OCI-LY3 (cell line): ENCODE measurements around the gene FASTK.

Source experiments
- H2AFZ ChIP-seq: fragments of 200-600, 300-600 bp; shearing (Covaris generic); 2 replicates; pipeline ENCODE4 v1.6.0; 2014; ENCODE audit warnings: antibody characterized with exemption, low read depth, low read length
- H3K27ac ChIP-seq: fragments of 200-600, 300-600 bp; sonication (generic); 2 replicates; pipeline ENCODE4 v1.5.1; 2014; ENCODE audit warnings: mild to moderate bottlenecking, low read length, moderate library complexity, mixed read lengths
- H3K27me3 ChIP-seq: fragments of 200-600, 300-600 bp; sonication (generic); 2 replicates; pipeline ENCODE4 v1.6.1; 2014; ENCODE audit warnings: low read depth, low read length, mixed read lengths
- H3K36me3 ChIP-seq: fragments of 200-600, 300-600 bp; sonication (generic); replicated peaks from 2 replicates; pipeline ENCODE3; 2014; ENCODE audit warnings: low read depth, low read length, mixed read lengths
- H3K4me1 ChIP-seq: fragments of 300-600, 200-600 bp; sonication (generic); 2 replicates; pipeline ENCODE4 v1.6.1; 2014; ENCODE audit warnings: low read length, mixed read lengths
- H3K4me2 ChIP-seq: fragments of 200-600, 300-600 bp; sonication (generic); 2 replicates; pipeline ENCODE4 v1.6.1; 2014; ENCODE audit warnings: low read length, mixed read lengths
- H3K4me3 ChIP-seq: fragments of 300-600, 200-600 bp; sonication (generic); 2 replicates; pipeline ENCODE4 v1.5.1; 2014; ENCODE audit warnings: antibody characterized with exemption, mild to moderate bottlenecking, low read length, moderate library complexity
- H3K79me2 ChIP-seq: fragments of 300-600, 200-600 bp; shearing (Covaris generic); 2 replicates; pipeline ENCODE4 v1.6.1; 2014; ENCODE audit warnings: mild to moderate bottlenecking, low read length, mixed read lengths
- H3K9ac ChIP-seq: fragments of 300-600, 200-600 bp; shearing (Covaris generic); 2 replicates; pipeline ENCODE4 v1.6.0; 2014; ENCODE audit warnings: mild to moderate bottlenecking, low read length, moderate library complexity
- H3K9me3 ChIP-seq: fragments of 200-600, 300-600 bp; shearing (Covaris generic); 2 replicates; pipeline ENCODE4 v1.6.1; 2014; ENCODE audit warnings: low read length, mixed read lengths; ENCODE audit not compliant: insufficient read depth
- H4K20me1 ChIP-seq: fragments of 200-600, 300-600 bp; sonication (generic); 2 replicates; pipeline ENCODE4 v1.6.1; 2016; ENCODE audit warnings: low read length, mixed read lengths; ENCODE audit not compliant: insufficient read depth
- EZH2phosphoT487 ChIP-seq: fragments of 200-600 bp; shearing (Covaris generic); IDR thresholded peaks from 2 replicates; pipeline ENCODE4 v1.6.1; 2018; ENCODE audit warnings: antibody characterized with exemption, mixed run types, low read depth
- TF ChIP-seq, protein P1 (sequence below): fragments of 200-600, 300-600 bp; sonication (generic); IDR thresholded peaks from 2 replicates; pipeline ENCODE4 v1.5.1; 2014; ENCODE audit warnings: antibody characterized with exemption, low read length, low read depth

FASTK gene

DNA sequence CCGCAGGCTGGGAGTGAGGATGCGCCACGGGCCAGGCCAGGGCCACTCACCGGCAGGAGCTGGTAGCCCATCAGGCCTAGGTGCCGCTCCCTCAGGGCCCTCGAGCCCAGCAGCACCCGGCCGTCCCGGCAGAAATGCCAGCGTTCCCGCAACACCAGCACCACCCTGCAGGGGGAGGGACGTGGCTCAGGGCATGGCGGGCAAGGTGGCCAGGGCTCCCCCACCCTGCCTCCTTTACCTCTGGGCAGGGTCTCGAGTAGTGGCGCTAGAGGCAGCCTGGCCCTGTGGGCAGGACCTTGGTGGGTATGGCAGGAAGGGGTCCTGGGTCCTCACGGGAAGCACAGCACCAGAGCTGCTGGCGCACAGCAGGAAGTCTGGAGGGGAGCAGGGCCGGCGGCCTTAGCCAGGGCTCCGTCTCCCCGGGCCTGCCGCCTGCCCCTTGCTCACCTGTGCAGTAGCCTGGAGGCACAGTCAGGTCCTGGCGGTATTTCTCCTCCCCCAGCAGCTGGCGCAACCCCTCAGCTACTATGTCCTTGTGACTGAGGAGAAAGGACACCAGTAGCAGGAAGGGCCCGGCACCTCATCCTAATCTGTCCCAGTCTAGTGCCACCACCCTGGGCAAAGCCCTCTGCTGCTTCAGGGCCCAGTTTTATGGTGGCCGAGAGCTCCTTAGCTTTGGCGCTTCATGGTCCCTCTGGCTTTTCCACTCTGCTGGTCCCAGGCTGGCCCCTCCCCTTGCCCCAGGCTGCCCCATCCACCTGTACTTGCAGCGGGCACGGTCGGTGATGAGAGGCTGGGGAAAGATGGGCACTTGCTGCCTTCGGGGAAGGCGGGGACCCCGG, 3.5 kb downstream of the FASTK start:
- Histone ChIP-seq H3K27ac (no peak overlapping the region), H3K4me2 (no peak overlapping the region), H3K4me3 (no peak overlapping the region)

DNA sequence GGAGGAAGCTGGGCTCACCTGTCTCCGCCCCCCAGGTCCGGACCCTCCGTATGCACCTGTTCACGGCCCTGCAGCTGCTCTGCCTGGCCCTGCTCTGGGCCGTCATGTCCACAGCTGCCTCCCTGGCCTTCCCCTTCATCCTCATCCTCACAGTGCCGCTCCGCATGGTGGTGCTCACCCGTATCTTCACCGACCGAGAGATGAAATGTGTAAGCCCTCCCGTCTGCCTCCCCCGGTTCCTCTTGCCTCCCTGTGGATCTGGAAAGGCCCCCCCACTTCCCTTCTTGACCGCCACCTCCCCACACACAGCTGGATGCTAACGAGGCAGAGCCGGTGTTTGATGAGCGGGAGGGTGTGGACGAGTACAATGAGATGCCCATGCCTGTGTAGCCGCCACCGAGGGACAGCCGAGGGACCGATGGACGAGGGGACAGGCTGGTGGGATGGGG, 4.6 kb downstream of the FASTK start:
- no peaks in the 10 kb centered on the region for H3K9me3 ChIP-seq
- H3K79me2 ChIP-seq = peaks cover 24% of the 10 kb centered on the region
- H3K27ac ChIP-seq = no peak overlapping the region
- H2AFZ ChIP-seq = no peak overlapping the region
- H3K9ac ChIP-seq = no peak overlapping the region
- H3K4me2 ChIP-seq = no peak overlapping the region
- no peak overlapping the region for H3K4me3 ChIP-seq
- no peaks in the 10 kb centered on the region for H3K27me3 ChIP-seq
- TF ChIP-seq, protein P1, sequence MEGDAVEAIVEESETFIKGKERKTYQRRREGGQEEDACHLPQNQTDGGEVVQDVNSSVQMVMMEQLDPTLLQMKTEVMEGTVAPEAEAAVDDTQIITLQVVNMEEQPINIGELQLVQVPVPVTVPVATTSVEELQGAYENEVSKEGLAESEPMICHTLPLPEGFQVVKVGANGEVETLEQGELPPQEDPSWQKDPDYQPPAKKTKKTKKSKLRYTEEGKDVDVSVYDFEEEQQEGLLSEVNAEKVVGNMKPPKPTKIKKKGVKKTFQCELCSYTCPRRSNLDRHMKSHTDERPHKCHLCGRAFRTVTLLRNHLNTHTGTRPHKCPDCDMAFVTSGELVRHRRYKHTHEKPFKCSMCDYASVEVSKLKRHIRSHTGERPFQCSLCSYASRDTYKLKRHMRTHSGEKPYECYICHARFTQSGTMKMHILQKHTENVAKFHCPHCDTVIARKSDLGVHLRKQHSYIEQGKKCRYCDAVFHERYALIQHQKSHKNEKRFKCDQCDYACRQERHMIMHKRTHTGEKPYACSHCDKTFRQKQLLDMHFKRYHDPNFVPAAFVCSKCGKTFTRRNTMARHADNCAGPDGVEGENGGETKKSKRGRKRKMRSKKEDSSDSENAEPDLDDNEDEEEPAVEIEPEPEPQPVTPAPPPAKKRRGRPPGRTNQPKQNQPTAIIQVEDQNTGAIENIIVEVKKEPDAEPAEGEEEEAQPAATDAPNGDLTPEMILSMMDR = no peak
- no peak for TF ChIP-seq EZH2phosphoT487
- H3K36me3 ChIP-seq = peaks cover 23% of the 10 kb centered on the region
- H4K20me1 ChIP-seq = no peaks in the 10 kb centered on the region
- peaks cover 20% of the 10 kb centered on the region for H3K4me1 ChIP-seq

More for the DNA sequence above, 3.5 kb downstream of the FASTK start:
- H3K79me2 ChIP-seq = peaks cover 33% of the 10 kb centered on the region
- H3K4me1 ChIP-seq = peaks cover 31% of the 10 kb centered on the region
- no peak for TF ChIP-seq EZH2phosphoT487
- TF ChIP-seq, protein P1 = no peak
- no peaks in the 10 kb centered on the region for H4K20me1 ChIP-seq
- no peaks in the 10 kb centered on the region for H3K27me3 ChIP-seq
- H3K36me3 ChIP-seq = peaks cover 20% of the 10 kb centered on the region
- H3K9me3 ChIP-seq = no peaks in the 10 kb centered on the region
- no peak overlapping the region for H3K9ac ChIP-seq
- H2AFZ ChIP-seq = no peak overlapping the region

GRCh38 chr7:151075662-151075971, 5.0 kb downstream of the FASTK start:
- H3K4me2 ChIP-seq = no peak overlapping the region
- H3K9me3 ChIP-seq = no peaks in the 10 kb centered on the region
- no peak overlapping the region for H3K27ac ChIP-seq
- TF ChIP-seq, protein P1 = no peak
- TF ChIP-seq EZH2phosphoT487 = no peak
- H3K4me1 ChIP-seq = peaks cover 20% of the 10 kb centered on the region
- no peak overlapping the region for H2AFZ ChIP-seq
- H3K36me3 ChIP-seq = peaks cover 23% of the 10 kb centered on the region
- H3K79me2 ChIP-seq = peaks cover 24% of the 10 kb centered on the region
- no peak overlapping the region for H3K4me3 ChIP-seq
- H3K9ac ChIP-seq = no peak overlapping the region
- H4K20me1 ChIP-seq = no peaks in the 10 kb centered on the region
- H3K27me3 ChIP-seq = no peaks in the 10 kb centered on the region

GRCh38 chr7:151074817-151075661, 5.6 kb downstream of the FASTK start:
- peaks cover 20% of the 10 kb centered on the region for H3K4me1 ChIP-seq
- no peak overlapping the region for H3K9ac ChIP-seq
- no peak overlapping the region for H2AFZ ChIP-seq
- peaks cover 26% of the 10 kb centered on the region for H3K36me3 ChIP-seq
- H3K79me2 ChIP-seq = peaks cover 18% of the 10 kb centered on the region
- no peak overlapping the region for H3K4me2 ChIP-seq
- H3K9me3 ChIP-seq = no peaks in the 10 kb centered on the region
- no peak overlapping the region for H3K27ac ChIP-seq
- H3K4me3 ChIP-seq = no peak overlapping the region
- no peaks in the 10 kb centered on the region for H3K27me3 ChIP-seq
- no peaks in the 10 kb centered on the region for H4K20me1 ChIP-seq
- TF ChIP-seq, protein P1 = no peak
- TF ChIP-seq EZH2phosphoT487 = no peak
